Vagina (tissue), 2 donors: ENCODE data around the gene DNAH7. TPM values are rescaled to one million over a fixed set of nuclear protein-coding genes. Genes with fewer than 3 reads are reported as not detected.

ENCODE experiments used
- DNase-seq, 2 donors: peaks; one replicate each; pipeline ENCODE4 v3.0.0-alpha.2; 2017; ENCODE audit errors: extremely low spot score in 2 of 2
- H3K27ac ChIP-seq: fragments of 200-600 bp; sonication (generic); one replicate; pipeline ENCODE4 v1.5.1; 2019
- H3K27me3 ChIP-seq: fragments of 200-600 bp; sonication (generic); one replicate; pipeline ENCODE4 v1.5.1; 2019
- H3K36me3 ChIP-seq, 2 donors: fragments of 200-600 bp; sonication (generic); one replicate each; pipeline ENCODE4 v1.5.1; 2017 to 2019
- H3K4me1 ChIP-seq: fragments of 200-600 bp; sonication (generic); one replicate; pipeline ENCODE4 v1.5.1; 2019
- H3K4me3 ChIP-seq, 2 donors: fragments of 200-600 bp; sonication (generic); 1 replicate in 1 of 2; 2 replicates in 1 of 2; pipeline ENCODE4 v1.5.1; 2016 to 2019
- H3K9me3 ChIP-seq: fragments of 200-600 bp; sonication (generic); one replicate; pipeline ENCODE4 v1.5.1; 2019
- CTCF ChIP-seq, 3 experiments: fragments of 450-650 bp in 2 of 3; fragments of 200-600 bp in 1 of 3; sonication (generic) in 1 of 3; IDR thresholded peaks; one replicate each; pipeline ENCODE4 v1.5.1; 2017 to 2019; ENCODE audit warnings: antibody characterized with exemption in 3 of 3, mild to moderate bottlenecking in 2 of 3, moderate library complexity in 2 of 3
- POLR2A ChIP-seq, 2 donors: fragments of 450-650 bp; IDR thresholded peaks; one replicate each; pipeline ENCODE4 v1.6.1; 2017; ENCODE audit warnings: antibody characterized with exemption in 2 of 2, mild to moderate bottlenecking in 2 of 2, moderate library complexity in 2 of 2
- POLR2AphosphoS5 ChIP-seq, 2 donors: sonication (generic); formaldehyde crosslinking; IDR thresholded peaks; one replicate each; pipeline ENCODE4 v1.9.0; 2017; ENCODE audit warnings: antibody characterized with exemption in 2 of 2, mild to moderate bottlenecking in 2 of 2, low read depth in 1 of 2; ENCODE audit not compliant: insufficient read depth in 1 of 2
- intact Hi-C: fragments of 100-400 bp; cut with DNase I; formaldehyde crosslinking; loops from one replicate; pipeline ENCODE4 v1.15.1; 2023
- total RNA-seq: library from RNA; depleted of rRNA; stranded (reverse); fragments of >200 nt; gene quantifications from one replicate; pipeline ENCODE4 v1.2.3, GENCODE V29; 2016

Gene DNAH7
- total RNA-seq, 1 donor from 2014 or later, result 0.49 TPM

GRCh38 chr2:195756218-195756942, 312.3 kb downstream of the DNAH7 start:
- intact Hi-C loops, result no loop called here
- Histone ChIP-seq H3K4me1 (no peaks in the 10 kb centered on the region), H3K4me3 (no peak overlapping the region), H3K9me3 (no peaks in the 10 kb centered on the region), H3K27me3 (no peaks in the 10 kb centered on the region), H3K27ac (no peak overlapping the region), H3K36me3 (no peaks in the 10 kb centered on the region)
- no peak for TF ChIP-seq POLR2A (IDR thresholded peaks at IDR 0.05)
- TF ChIP-seq CTCF (IDR thresholded peaks at IDR 0.05), result no peak
- no peak for TF ChIP-seq POLR2AphosphoS5 (IDR thresholded peaks at IDR 0.05; ENCODE audit: insufficient read depth in 1 of 2, low read depth in 1 of 2)
- no peak for DNase-seq

DNA sequence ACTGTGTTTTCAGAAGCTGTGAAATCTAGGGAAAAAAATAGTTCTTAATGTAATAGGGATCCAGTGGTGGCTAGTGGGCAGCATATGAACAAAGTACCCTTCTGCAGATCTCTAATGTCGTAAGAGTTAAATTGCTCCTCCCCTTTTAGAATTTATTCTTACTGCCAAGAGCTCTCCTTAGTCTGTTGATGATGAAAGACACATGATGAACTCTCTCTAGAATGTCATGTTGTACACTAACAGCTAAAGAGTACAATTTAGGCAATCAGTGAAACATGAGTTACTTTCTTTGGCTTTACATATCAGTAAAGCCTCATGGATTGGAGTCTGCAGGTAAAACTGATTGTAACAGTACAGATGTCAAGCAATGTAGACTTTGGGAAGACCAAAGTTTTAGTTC, 327.4 kb downstream of the DNAH7 start:
- no peak for TF ChIP-seq CTCF (IDR thresholded peaks at IDR 0.05)
- TF ChIP-seq POLR2AphosphoS5 (IDR thresholded peaks at IDR 0.05; ENCODE audit: insufficient read depth in 1 of 2, low read depth in 1 of 2), result no peak
- no peak for TF ChIP-seq POLR2A (IDR thresholded peaks at IDR 0.05)
- no peak overlapping the region for H3K27ac ChIP-seq
- H3K9me3 ChIP-seq, result no peaks in the 10 kb centered on the region
- DNase-seq, result no peak
- H3K27me3 ChIP-seq, result no peaks in the 10 kb centered on the region
- H3K36me3 ChIP-seq, result no peaks in the 10 kb centered on the region
- no peak overlapping the region for H3K4me3 ChIP-seq
- no peaks in the 10 kb centered on the region for H3K4me1 ChIP-seq
- intact Hi-C loops, result no loop called here

DNA sequence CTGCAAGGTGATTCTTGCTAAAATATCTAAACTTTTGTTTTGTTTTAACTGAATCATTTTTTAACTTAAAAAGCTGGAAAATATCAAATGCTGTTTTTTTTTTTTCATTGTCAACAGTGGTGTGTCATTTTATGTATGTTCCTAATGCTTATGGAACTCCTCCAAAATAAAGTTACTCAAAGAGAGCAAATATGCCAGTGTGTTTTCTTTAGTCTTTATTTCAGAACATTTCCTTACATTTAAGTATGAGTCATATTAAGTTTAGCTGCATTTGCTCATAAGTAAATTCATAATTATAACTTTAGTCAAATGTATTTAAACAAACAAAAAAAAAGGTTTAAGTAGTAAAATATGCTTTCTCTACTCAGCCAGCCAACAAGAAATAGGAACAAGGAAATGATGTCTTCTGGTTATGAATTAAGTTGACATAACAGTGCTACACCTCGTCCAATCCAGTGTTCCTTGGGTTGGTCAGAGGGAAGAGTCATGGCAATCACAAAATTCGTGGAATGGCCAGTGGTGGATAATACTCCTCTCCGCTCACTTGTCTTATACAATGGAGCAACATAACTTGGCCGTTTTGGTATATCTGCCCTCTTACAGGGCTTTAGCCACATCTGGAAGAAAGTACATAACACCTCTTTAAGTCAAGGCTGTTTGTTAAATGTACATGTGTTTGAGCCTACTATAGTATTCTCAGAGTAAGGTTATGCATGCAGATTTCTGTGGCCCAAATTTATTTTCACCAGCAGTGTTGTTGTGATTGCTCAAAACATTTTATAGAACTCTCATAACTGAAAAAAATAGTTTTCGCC, 330.9 kb downstream of the DNAH7 start:
- Histone ChIP-seq H3K9me3 (no peaks in the 10 kb centered on the region), H3K4me3 (no peak overlapping the region), H3K27ac (no peak overlapping the region), H3K27me3 (no peaks in the 10 kb centered on the region), H3K36me3 (no peaks in the 10 kb centered on the region), H3K4me1 (no peaks in the 10 kb centered on the region)
- intact Hi-C loops, result no loop called here
- TF ChIP-seq CTCF (IDR thresholded peaks at IDR 0.05) (no peak), POLR2A (IDR thresholded peaks at IDR 0.05) (no peak)
- DNase-seq, result no peak

- H3K4me3 ChIP-seq, result no peak overlapping the region
- no peaks in the 10 kb centered on the region for H3K27me3 ChIP-seq
- H3K4me1 ChIP-seq, result no peaks in the 10 kb centered on the region
- H3K36me3 ChIP-seq, result peaks cover 0 to 12% of the 10 kb centered on the region in 2 donors
- no peak for DNase-seq
- H3K9me3 ChIP-seq, result no peaks in the 10 kb centered on the region
- intact Hi-C loops, result no loop called here
- TF ChIP-seq POLR2AphosphoS5 (IDR thresholded peaks at IDR 0.05; ENCODE audit: insufficient read depth in 1 of 2, low read depth in 1 of 2) (no peak), CTCF (IDR thresholded peaks at IDR 0.05) (no peak), POLR2A (IDR thresholded peaks at IDR 0.05) (no peak)
- no peak overlapping the region for H3K27ac ChIP-seq
Observed at GRCh38 chr2:195735347-195735746, 333.3 kb downstream of the DNAH7 start.

- intact Hi-C loops, result no loop called here
- H3K36me3 ChIP-seq, result peaks cover 0 to 15% of the 10 kb centered on the region in 2 donors
Observed at GRCh38 chr2:195734931-195735330, 333.7 kb downstream of the DNAH7 start.

More at GRCh38 chr2:195734931-195735330, 333.7 kb downstream of the DNAH7 start:
- TF ChIP-seq POLR2AphosphoS5 (IDR thresholded peaks at IDR 0.05; ENCODE audit: insufficient read depth in 1 of 2, low read depth in 1 of 2), result no peak
- no peak for TF ChIP-seq POLR2A (IDR thresholded peaks at IDR 0.05)
- TF ChIP-seq CTCF (IDR thresholded peaks at IDR 0.05), result no peak
- Histone ChIP-seq H3K27me3 (no peaks in the 10 kb centered on the region), H3K27ac (no peak overlapping the region), H3K4me1 (no peaks in the 10 kb centered on the region), H3K9me3 (no peaks in the 10 kb centered on the region), H3K4me3 (no peak overlapping the region)
- no peak for DNase-seq
